Measurements from ENCODE around the gene DCLK3. TPM values are rescaled to one million over a fixed set of nuclear protein-coding genes. Genes with fewer than 3 reads are reported as not detected.

DCLK3 gene
- total and polyA plus RNA-seq, 2 of the 4 experiments (the other 2 are of a cell fraction) = not detected

GRCh38 chr3:36662626-36663025 lies 101.7 kb downstream of the DCLK3 start:
- POLR2A ChIA-PET (ENCODE audit: unreplicated experiment) = no interaction called here
- no peaks in the 10 kb centered on the region for H3K4me1 ChIP-seq (ENCODE audit: control insufficient read depth, insufficient read depth, low read length)

More at GRCh38 chr3:36662626-36663025, 101.7 kb downstream of the DCLK3 start:
- intact Hi-C loops (cut with micrococcal nuclease) (no loop called here), dilution Hi-C loops (cut with HindIII; ENCODE audit: low sequenced_read_pairs, unreplicated experiment) (no loop called here), in situ Hi-C loops (cut with MboI; ENCODE audit: low sequenced_read_pairs) (no loop called here)
- peaks cover 2% of the 10 kb centered on the region; the same call in 1 of the 2 replicates for H3K27me3 ChIP-seq (ENCODE audit: control insufficient read depth, insufficient read depth, low read length)
- H2AFZ ChIP-seq (replicated peaks; ENCODE audit: low read length, poor library complexity) = no peak overlapping the region
- no peak overlapping the region for H3K4me2 ChIP-seq (ENCODE audit: low read depth, low read length)
- no peak overlapping the region for H3K4me3 ChIP-seq (ENCODE audit: insufficient read depth, low read depth, low read length)
- no peak overlapping the region for H2BK120ac ChIP-seq (ENCODE audit: low read depth, low read length)
- BruUV-seq (replicated peaks) = no TSS peak
- CTCF ChIA-PET = interaction anchor here (1.5 kb wide), 1 partner anchor 12 kb away, joined by 3 read pairs; no protein-coding TSS in a partner anchor
- H3K14ac ChIP-seq (replicated peaks; ENCODE audit: low read depth, low read length) = no peak overlapping the region
- no peak overlapping the region for H4K5ac ChIP-seq (ENCODE audit: low read depth, low read length)
- no peak overlapping the region for H2AK9ac ChIP-seq (replicated peaks; ENCODE audit: low read depth, low read length, poor library complexity)
- H3K18ac ChIP-seq (ENCODE audit: low read depth, low read length) = no peak overlapping the region
- H2BK5ac ChIP-seq (ENCODE audit: low read depth, low read length, poor library complexity, severe bottlenecking) = no peak overlapping the region
- no peaks in the 10 kb centered on the region for H4K20me1 ChIP-seq (ENCODE audit: insufficient read depth, low read length)
- H3K4ac ChIP-seq (ENCODE audit: low read depth, low read length) = no peak overlapping the region
- no peaks in the 10 kb centered on the region for H3K79me1 ChIP-seq (ENCODE audit: low read depth in 1 of 2, low read length in 2 of 2)
- no peak for DNase-seq
- H3K9me1 ChIP-seq (ENCODE audit: insufficient read depth, low read length) = no peaks in the 10 kb centered on the region
- H3K9me3 ChIP-seq (ENCODE audit: control insufficient read depth, insufficient read depth, low read length) = no peaks in the 10 kb centered on the region
- H3K27ac ChIP-seq (ENCODE audit: insufficient read depth, low read length) = no peak overlapping the region
- no peak overlapping the region for H3K9ac ChIP-seq (ENCODE audit: low read depth, low read length)
- H2BK15ac ChIP-seq (ENCODE audit: low read depth, low read length) = no peak overlapping the region
- H2BK20ac ChIP-seq (ENCODE audit: low read depth, low read length) = no peak overlapping the region
- TF ChIP-seq RFX5 (IDR thresholded peaks at IDR 0.05; ENCODE audit: low read depth, low read length) (no peak), FOS (IDR thresholded peaks at IDR 0.05; ENCODE audit: low read depth, low read length) (no peak), NFE2L2 (IDR thresholded peaks at IDR 0.05; ENCODE audit: low read depth, low read length) (no peak), CTCF (conservative IDR thresholded peaks at IDR 0.05; ENCODE audit: low read depth, low read length) (no peak), MAZ (IDR thresholded peaks at IDR 0.05; ENCODE audit: borderline replicate concordance, low read depth, low read length) (no peak), POLR2A (IDR thresholded peaks at IDR 0.05; ENCODE audit: low read depth, low read length) (no peak), RAD21 (IDR thresholded peaks at IDR 0.05; ENCODE audit: low read length) (no peak), USF2 (IDR thresholded peaks at IDR 0.05; ENCODE audit: low read depth, low read length) (no peak), RCOR1 (IDR thresholded peaks at IDR 0.05; ENCODE audit: insufficient replicate concordance, low read length) (no peak), BHLHE40 (IDR thresholded peaks at IDR 0.05; ENCODE audit: low read depth, low read length) (no peak), ELK1 (IDR thresholded peaks at IDR 0.05; ENCODE audit: borderline replicate concordance, low read depth, low read length) (no peak)
- H3K36me3 ChIP-seq (ENCODE audit: control insufficient read depth, insufficient read depth, low read length) = no peaks in the 10 kb centered on the region
- no peak overlapping the region for H3K56ac ChIP-seq (ENCODE audit: extremely low read depth, insufficient read depth, low read length)
- H3K23ac ChIP-seq (ENCODE audit: low read depth, low read length) = no peak overlapping the region
- no peak overlapping the region for H4K91ac ChIP-seq (ENCODE audit: insufficient read depth, low read depth, low read length)
- no peak for ATAC-seq (ENCODE audit: low read depth)
- no peak overlapping the region for H2AK5ac ChIP-seq (ENCODE audit: low read depth, low read length)
- no peak overlapping the region for H4K8ac ChIP-seq (ENCODE audit: low read depth in 2 of 2, low read length in 2 of 2)
- WGBS, 2 experiments (ENCODE audit: extremely low coverage in 2 of 2, insufficient read length in 1 of 2) = no CpG with 5 or more reads among the region's 4 CpGs
